HL-60 (cell line): Measurements from ENCODE around the gene SKIC8.
A peak's percentile ranks its signal among the peaks of the same experiment; 100 is the strongest.

ENCODE experiments used
- DNase-seq, 2 experiments: peaks; one replicate each; pipeline ENCODE4 v3.0.0-alpha.2; 2010 to 2020; ENCODE audit warnings: low read depth in 1 of 2, low spot score in 1 of 2
- H3K27ac ChIP-seq: fragments of 250-450 bp; sonication (Bioruptor Pico); replicated peaks from 2 replicates; pipeline ENCODE4 v1.5.1; 2020; ENCODE audit warnings: mild to moderate bottlenecking, moderate library complexity
- H3K27me3 ChIP-seq: fragments of 250-450 bp; sonication (Bioruptor Pico); 2 replicates; pipeline ENCODE4 v1.5.1; 2021; ENCODE audit warnings: mild to moderate bottlenecking, moderate library complexity; ENCODE audit not compliant: insufficient read depth, poor library complexity, severe bottlenecking
- H3K4me3 ChIP-seq: replicated peaks from 2 replicates; pipeline ENCODE4 v1.5.1; 2011; ENCODE audit warnings: mild to moderate bottlenecking, control low read depth, low read length; ENCODE audit not compliant: insufficient read depth
- GABPA ChIP-seq: IDR thresholded peaks from 2 replicates; pipeline ENCODE4 v1.6.1; 2012; ENCODE audit warnings: low read depth
- POLR2AphosphoS5 ChIP-seq: IDR thresholded peaks from 2 replicates; pipeline ENCODE4 v1.6.1; 2012; ENCODE audit warnings: low read depth
- SPI1 ChIP-seq: IDR thresholded peaks from 2 replicates; pipeline ENCODE4 v1.6.1; 2012; ENCODE audit warnings: low read depth, mild to moderate bottlenecking, borderline replicate concordance
- long read RNA-seq: library from polyadenylated mRNA; unstranded; transcript quantifications from one replicate; pipeline ENCODE4 v2.0.0, GENCODE V29; 2020
- TF ChIP-seq, protein P1 (sequence below): IDR thresholded peaks from 2 replicates; pipeline ENCODE4 v1.6.1; 2012; ENCODE audit warnings: low read depth; ENCODE audit not compliant: insufficient replicate concordance
- TF ChIP-seq, protein P2 (sequence below): IDR thresholded peaks from one replicate; pipeline ENCODE4 v1.5.1; 2011; ENCODE audit warnings: low read length, control low read depth, inconsistent platforms; ENCODE audit not compliant: insufficient read depth

SKIC8 gene
- long read RNA-seq, transcript WDR61-202 (11 exons, 1,266 nt): minor isoform, 21 of 308 reads
- long read RNA-seq, transcript WDR61-201 (11 exons, 1,387 nt): major isoform, 231 of 308 reads
- long read RNA-seq, partial matches to known transcripts: 7 of 308 reads
- long read RNA-seq, other reads (novel, unspliced or antisense): 44 of 308 reads

DNA sequence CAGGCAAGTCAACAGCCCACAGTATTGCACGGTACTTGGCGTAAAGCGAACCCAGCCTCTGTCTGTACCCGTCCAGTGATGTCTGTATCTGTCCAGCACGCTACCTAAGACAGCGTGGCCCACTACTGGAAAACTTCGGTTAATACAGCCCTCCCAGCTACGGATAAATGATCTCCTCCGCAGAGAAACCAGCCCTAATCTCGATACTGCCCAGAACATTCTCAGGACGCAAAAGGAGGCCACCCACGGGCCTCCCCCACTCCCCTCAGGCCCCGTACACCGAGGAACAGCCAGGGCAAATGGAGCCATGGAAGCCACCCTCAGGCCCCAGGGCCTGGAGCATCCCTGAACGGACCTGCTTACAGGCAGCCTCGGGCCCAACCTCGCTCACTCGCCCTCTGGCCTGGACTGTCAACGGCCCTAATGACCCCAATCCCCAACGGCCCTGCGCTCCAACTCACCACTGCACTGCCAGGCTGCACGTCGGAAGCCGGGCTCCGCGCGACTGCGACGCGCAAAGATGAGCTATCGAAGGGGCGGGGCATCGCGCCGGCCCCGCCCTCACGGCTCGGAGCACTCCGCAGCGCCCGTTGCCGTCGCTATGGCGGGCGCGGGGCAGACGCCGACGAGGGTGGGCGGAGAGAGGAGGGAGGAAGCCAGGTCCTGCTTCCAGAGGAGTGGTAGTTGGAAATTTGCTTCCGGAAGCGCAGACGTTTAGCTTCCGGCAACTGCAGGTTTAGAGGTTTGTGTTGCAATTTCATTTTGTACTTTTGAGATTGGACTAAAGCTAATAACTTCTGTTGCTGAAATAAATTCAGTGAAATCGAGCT, at the start of gene SKIC8:
Gene SKIC8 (minus strand): TSS at position 509 of the 830 bp plus-strand sequence. CDS start 3,923 bp downstream, outside the sequence.
- H3K27ac ChIP-seq: peak within 1 kb of the TSS; percentile 84
- DNase-seq: peak; percentile 95
- TF ChIP-seq GABPA: peak; percentile 76
- peak; percentile 76 for TF ChIP-seq SPI1
- TF ChIP-seq POLR2AphosphoS5: peak; percentile 91
- TF ChIP-seq, protein P1, sequence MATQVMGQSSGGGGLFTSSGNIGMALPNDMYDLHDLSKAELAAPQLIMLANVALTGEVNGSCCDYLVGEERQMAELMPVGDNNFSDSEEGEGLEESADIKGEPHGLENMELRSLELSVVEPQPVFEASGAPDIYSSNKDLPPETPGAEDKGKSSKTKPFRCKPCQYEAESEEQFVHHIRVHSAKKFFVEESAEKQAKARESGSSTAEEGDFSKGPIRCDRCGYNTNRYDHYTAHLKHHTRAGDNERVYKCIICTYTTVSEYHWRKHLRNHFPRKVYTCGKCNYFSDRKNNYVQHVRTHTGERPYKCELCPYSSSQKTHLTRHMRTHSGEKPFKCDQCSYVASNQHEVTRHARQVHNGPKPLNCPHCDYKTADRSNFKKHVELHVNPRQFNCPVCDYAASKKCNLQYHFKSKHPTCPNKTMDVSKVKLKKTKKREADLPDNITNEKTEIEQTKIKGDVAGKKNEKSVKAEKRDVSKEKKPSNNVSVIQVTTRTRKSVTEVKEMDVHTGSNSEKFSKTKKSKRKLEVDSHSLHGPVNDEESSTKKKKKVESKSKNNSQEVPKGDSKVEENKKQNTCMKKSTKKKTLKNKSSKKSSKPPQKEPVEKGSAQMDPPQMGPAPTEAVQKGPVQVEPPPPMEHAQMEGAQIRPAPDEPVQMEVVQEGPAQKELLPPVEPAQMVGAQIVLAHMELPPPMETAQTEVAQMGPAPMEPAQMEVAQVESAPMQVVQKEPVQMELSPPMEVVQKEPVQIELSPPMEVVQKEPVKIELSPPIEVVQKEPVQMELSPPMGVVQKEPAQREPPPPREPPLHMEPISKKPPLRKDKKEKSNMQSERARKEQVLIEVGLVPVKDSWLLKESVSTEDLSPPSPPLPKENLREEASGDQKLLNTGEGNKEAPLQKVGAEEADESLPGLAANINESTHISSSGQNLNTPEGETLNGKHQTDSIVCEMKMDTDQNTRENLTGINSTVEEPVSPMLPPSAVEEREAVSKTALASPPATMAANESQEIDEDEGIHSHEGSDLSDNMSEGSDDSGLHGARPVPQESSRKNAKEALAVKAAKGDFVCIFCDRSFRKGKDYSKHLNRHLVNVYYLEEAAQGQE: peak; percentile 62
- TF ChIP-seq, protein P2, sequence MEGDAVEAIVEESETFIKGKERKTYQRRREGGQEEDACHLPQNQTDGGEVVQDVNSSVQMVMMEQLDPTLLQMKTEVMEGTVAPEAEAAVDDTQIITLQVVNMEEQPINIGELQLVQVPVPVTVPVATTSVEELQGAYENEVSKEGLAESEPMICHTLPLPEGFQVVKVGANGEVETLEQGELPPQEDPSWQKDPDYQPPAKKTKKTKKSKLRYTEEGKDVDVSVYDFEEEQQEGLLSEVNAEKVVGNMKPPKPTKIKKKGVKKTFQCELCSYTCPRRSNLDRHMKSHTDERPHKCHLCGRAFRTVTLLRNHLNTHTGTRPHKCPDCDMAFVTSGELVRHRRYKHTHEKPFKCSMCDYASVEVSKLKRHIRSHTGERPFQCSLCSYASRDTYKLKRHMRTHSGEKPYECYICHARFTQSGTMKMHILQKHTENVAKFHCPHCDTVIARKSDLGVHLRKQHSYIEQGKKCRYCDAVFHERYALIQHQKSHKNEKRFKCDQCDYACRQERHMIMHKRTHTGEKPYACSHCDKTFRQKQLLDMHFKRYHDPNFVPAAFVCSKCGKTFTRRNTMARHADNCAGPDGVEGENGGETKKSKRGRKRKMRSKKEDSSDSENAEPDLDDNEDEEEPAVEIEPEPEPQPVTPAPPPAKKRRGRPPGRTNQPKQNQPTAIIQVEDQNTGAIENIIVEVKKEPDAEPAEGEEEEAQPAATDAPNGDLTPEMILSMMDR: no peak
- peak within 1 kb of the TSS; percentile 100 for H3K4me3 ChIP-seq
- no peaks in the 10 kb centered on the region for H3K27me3 ChIP-seq

DNA sequence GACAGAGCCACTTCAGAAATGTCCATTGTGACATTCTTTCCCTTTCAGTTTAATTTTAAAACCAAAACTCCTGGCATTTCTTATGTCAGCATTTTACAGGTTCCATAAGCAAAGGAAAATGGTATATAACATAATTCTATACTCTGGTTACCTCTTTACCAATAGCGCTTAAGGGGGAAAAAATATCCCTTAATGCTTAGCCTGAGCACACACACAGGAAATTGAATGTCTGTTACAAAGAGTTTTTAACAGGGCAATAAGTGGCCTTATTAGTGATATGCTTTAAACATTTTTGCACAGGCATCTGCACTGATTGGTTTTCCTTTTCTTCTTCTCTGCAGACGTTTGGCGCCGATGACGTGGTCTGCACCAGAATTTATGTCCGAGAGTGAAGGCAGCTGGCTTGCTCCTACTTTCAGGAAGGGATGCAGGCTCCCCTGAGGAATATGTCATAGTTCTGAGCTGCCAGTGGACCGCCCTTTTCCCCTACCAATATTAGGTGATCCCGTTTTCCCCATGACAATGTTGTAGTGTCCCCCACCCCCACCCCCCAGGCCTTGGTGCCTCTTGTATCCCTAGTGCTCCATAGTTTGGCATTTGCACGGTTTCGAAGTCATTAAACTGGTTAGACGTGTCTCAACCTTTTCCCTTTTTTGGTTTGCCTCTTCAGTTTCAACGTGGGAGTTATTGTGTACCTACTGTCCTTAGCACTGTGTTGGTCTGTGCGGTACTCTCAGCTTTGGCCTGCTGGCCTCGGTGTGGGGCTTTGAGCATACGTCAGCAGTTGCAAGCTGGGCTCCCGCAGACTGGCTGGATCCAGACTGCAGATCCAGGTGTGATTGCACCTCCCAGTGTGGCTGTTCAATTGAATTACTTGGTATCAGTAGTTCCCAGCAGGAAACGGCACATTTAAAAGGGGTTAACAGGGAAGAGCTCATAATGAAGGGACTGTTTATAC, 48.5 kb upstream of the SKIC8 start:
- no peak for DNase-seq
- H3K27me3 ChIP-seq: peaks cover 13% of the 10 kb centered on the region
- H3K4me3 ChIP-seq: no peak overlapping the region
- no peak overlapping the region for H3K27ac ChIP-seq
- TF ChIP-seq, protein P2: no peak
- no peak for TF ChIP-seq POLR2AphosphoS5
- TF ChIP-seq, protein P1: no peak
- no peak for TF ChIP-seq SPI1
- TF ChIP-seq GABPA: no peak

DNA sequence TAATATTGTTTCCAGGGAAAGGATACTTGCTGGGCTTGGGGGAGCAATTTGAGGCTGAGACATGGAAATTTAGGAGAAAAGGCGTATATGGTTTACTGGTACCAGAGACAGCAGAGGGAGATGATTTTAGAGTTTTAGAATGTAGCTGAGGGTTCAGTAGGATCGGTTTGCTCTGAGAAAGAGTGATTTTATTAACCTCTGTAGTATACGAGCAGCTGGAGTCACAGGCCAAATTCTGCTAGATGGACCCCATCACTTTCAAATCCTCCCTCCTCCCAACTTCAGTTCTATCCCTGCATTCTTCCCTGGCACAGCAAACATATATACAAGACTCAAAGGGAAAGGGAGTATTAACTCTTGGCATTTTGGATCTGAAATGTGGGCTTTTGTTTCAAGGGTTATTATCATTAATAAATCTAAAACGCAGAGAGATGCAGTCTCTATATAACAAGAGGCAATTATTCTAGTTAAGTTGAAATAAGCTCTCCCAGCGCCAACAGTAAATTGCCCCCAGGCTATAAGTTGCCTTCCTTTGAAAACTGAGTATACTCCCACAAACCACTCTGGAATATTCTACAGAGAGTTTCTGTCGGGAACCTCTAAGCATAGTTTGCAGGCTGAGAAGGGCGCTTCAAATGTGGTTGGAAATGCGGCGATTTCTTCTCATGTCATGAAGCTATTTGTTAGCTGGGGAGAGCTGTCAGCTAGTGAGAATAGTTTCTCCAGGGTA, 46.2 kb upstream of the SKIC8 start:
- peaks cover 33% of the 10 kb centered on the region for H3K27me3 ChIP-seq
- no peak overlapping the region for H3K27ac ChIP-seq
- H3K4me3 ChIP-seq: no peak overlapping the region
- DNase-seq: no peak
- TF ChIP-seq SPI1 (no peak), GABPA (no peak), POLR2AphosphoS5 (no peak)
- TF ChIP-seq, protein P1: no peak
- TF ChIP-seq, protein P2: no peak
